NCI-H748 (cell line): ENCODE results near the gene ATAD5.

Experiments
- DNase-seq: peaks from one replicate; lab custom pipeline; 2025; ENCODE audit not compliant: unreplicated experiment; lab: John Stamatoyannopoulos, UW

The ATAD5 gene

GRCh38 chr17:30823421-30823820, 8.3 kb upstream of the ATAD5 start:
- DNase-seq, result no peak

GRCh38 chr17:30824002-30824355, 7.8 kb upstream of the ATAD5 start:
- DNase-seq, result peak; percentile 53

GRCh38 chr17:30824356-30825145, 7.2 kb upstream of the ATAD5 start, which contains the start of gene CRLF3:
TSS of gene CRLF3 (minus strand) at chr17:30824692. CDS start at chr17:30824651, 41 bp downstream.
- DNase-seq, result peak; percentile 96

DNA sequence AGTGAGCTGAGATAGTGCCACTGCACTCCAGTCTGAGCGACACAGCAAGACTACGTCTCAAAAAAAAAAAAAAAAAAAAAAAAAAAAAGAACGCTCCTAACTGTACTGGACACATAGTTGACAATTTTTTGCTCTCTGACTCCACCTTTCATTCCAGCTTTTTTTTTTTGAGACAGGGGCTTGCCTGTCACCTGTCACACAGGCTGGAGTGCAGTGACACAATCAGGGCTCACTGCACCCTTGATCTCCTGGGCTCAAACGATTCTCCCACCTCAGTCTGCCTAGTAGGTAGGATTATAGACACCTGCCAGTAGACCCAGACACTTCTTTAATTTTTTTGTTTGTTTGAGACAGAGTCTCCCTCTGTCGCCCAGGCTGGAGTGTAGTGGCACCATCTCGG, 4.7 kb upstream of the ATAD5 start:
- no peak for DNase-seq

- DNase-seq, result no peak
Measured at GRCh38 chr17:30829022-30829421, 2.7 kb upstream of the ATAD5 start.

DNA sequence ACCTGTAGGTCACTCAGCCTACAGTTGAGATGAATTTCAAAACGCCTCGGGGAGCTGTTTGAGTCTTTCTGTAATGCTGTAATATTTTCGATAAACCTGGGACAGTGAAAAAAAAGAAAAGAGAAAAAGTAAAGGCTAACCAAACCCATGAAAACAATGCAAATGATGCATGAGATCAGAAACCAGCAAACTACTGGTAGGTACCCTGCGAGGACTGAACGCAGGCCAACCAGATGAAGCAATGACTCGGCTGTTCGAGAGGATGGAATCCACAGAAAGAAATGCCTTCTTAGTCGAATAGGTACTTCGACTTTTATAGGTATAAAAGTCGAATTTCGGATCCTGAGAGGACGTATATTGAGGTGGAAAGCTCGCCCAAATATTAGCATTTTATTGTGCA, 509 bp upstream of the ATAD5 start:
- peak; percentile 48 for DNase-seq

GRCh38 chr17:30832438-30833124, 815 bp downstream of the ATAD5 start:
- DNase-seq, result no peak

GRCh38 chr17:30838202-30838807, 6.5 kb downstream of the ATAD5 start:
- no peak for DNase-seq

GRCh38 chr17:30840771-30841170, 9.0 kb downstream of the ATAD5 start:
- no peak for DNase-seq

GRCh38 chr17:30848021-30848420, 16.3 kb downstream of the ATAD5 start:
- no peak for DNase-seq

DNA sequence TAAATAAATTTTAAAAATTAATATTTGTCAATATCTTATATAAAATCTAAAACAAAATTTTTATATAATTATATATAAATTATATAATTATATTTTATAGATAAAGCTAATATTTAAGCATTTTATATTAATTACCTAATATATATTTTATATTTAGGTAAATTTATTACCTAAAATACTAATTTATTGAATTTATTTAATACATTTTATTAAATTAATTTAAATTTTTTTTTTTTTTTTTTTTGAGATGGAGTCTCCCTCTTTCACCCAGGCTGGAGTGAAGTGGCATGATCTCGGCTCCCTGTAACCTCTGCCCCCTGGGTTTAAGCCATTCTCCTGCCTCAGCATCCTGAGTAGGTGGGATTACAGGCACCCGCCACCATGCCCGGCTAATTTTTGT, 22.4 kb downstream of the ATAD5 start:
- no peak for DNase-seq

DNA sequence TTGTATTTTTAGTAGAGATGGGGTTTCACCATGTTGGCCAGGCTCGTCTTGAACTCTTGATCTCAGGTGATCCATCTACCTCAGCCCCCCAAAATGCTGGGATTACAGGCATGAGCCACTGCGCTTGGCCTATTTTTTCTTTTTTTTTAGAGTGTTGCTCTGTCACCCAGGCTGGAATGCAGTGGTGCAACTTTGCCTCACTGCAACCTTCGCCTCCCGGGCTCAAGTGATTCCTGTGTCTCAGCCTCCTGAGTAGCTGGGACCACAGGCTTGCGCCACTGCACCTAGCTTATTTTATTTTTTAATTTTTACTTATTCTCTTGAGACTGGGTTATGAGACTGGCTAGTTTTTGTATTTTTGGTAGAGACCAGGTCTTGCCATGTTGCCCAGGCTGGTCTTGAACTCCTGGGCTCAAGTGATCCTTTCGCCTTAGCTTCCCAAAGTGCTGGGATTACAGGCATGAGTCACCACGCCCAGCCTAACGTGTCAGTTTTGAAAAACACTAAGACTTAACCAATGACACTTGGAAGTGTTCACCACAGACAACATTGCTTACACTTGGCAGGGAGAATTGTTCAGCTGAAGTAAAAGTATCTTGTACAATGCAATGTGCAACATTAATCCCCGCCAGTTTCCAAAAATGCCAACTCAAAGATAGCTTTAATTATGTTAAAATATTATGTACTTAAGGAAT, 26.9 kb downstream of the ATAD5 start:
- no peak for DNase-seq

GRCh38 chr17:30864636-30865035, 32.9 kb downstream of the ATAD5 start:
- DNase-seq, result no peak

- no peak for DNase-seq
Measured at GRCh38 chr17:30869005-30869404, 37.2 kb downstream of the ATAD5 start.

- DNase-seq, result no peak
Measured at GRCh38 chr17:30886187-30886586, 54.4 kb downstream of the ATAD5 start.

DNA sequence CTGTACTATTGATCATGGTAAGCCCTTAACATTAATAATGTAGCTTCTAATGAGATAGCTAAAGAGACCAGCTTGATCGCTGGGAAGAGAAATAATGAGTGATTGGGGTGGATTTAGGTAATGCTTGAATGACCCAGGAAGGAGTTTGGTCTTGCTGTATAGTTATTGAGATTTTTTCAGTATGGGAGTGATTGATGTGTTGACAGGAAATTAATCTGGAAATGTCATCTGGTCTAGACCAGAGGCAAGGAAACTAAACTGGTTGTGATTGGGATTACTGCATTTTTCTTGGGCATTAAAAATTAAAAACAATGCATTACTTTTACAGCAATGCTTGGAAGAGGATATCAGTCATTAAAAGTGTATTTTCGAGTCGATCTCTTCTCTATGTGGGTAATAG, 62.5 kb downstream of the ATAD5 start:
- no peak for DNase-seq

DNA sequence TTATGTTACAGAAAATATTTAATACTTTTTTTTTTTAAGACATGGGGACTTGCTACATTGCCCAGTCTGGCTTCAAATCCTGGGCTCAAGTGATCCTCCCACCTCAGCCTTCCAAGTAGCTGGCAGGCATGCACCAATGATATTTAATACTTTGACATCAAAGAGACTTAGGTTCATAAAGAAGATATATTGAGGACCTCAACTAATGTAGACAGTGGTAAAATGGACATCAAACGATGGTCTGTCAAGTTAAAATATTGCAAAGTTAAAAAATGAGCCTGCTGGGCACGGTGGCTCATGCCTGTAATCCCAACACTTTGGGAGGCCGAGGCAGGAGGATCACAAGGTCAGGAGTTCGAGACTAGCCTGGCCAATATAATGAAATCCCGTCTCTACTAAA, 65.5 kb downstream of the ATAD5 start:
- no peak for DNase-seq

DNA sequence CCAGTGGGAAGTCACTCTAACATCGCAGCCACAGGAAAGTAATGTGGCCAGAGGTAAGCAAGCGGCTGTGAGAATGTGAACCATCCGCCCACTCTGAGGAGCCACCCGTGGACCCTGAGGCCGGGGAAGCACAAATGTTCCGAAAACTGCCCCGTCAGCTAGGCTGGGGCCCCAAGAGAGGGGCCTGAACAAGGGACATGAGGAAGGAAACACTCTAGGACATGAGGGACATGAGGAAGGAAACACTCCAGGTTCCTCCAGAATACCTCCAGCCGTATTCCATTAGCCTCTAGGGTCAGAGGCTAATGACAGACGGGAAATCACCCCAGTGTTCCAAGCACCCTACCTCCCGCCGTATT, 74.0 kb downstream of the ATAD5 start:
- DNase-seq, result peak; percentile 44

DNA sequence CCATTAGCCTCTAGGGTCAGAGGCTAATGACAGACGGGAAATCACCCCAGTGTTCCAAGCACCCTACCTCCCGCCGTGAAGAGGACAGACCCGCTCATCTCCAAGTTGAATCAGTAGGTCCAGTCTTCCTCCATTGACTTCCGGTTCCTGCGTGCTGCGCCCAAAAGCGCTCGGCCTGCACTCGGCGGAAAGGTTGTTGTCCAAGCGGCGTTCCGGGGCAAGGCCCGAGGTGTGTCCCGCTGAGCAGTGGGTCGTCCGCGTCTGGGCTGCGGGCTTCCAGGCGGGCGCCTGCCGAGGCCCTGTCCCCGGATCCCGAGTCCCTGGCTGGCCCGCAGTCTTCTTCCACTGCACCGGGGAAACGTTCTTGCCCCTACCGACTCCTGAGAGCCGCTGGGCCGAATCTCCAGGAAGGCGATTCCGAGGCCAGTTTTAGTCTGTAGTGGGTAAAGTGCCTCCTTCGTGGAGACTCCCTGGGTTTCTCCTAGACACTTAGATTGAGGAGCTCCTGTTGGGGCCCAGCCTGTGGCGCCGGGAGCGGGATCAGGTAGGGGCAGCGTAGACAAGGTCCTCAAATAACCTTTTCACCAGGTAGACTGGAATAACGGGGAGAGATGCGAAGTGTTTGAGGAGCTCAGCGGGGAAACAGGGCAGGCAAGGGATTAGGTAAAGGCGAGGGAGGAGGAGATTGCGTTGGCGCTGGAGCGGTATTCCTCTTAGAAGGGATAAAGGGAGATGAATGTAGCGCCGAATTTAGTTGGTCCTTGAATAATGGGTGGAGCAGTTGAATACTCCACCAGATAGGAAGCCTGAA, 74.5 kb downstream of the ATAD5 start, which contains the start of gene TEFM:
Gene TEFM, minus strand, starts transcription at position 138 of the 811 bp plus-strand sequence. Its CDS starts 40 bp downstream, at position 98.
- peak; percentile 94 for DNase-seq

- no peak for DNase-seq
Measured at GRCh38 chr17:30908717-30909420, 77.1 kb downstream of the ATAD5 start.
